Testis (tissue), 2 donors: Measurements from ENCODE around the gene PPP1R10.
A peak's percentile ranks its signal among the peaks of the same experiment; 100 is the strongest.
"Not testable (repeated sequence)": the region's sequence is repeated elsewhere in the genome, so short reads cannot be mapped to it uniquely, and the experiment has no call there.

Experiments used
- POLR2A ChIP-seq: fragments of 450-650 bp; IDR thresholded peaks from one replicate; pipeline ENCODE4 v1.6.1; 2017; ENCODE audit warnings: antibody characterized with exemption, mild to moderate bottlenecking, moderate library complexity
- TF ChIP-seq, protein P1 (sequence below), 3 experiments: fragments of 450-650 bp in 2 of 3; fragments of 200-600 bp in 1 of 3; sonication (generic) in 1 of 3; IDR thresholded peaks; one replicate each; pipeline ENCODE4 v1.5.1; 2016 to 2019; ENCODE audit warnings: antibody characterized with exemption in 3 of 3, mild to moderate bottlenecking in 2 of 3, moderate library complexity in 1 of 3

DNA sequence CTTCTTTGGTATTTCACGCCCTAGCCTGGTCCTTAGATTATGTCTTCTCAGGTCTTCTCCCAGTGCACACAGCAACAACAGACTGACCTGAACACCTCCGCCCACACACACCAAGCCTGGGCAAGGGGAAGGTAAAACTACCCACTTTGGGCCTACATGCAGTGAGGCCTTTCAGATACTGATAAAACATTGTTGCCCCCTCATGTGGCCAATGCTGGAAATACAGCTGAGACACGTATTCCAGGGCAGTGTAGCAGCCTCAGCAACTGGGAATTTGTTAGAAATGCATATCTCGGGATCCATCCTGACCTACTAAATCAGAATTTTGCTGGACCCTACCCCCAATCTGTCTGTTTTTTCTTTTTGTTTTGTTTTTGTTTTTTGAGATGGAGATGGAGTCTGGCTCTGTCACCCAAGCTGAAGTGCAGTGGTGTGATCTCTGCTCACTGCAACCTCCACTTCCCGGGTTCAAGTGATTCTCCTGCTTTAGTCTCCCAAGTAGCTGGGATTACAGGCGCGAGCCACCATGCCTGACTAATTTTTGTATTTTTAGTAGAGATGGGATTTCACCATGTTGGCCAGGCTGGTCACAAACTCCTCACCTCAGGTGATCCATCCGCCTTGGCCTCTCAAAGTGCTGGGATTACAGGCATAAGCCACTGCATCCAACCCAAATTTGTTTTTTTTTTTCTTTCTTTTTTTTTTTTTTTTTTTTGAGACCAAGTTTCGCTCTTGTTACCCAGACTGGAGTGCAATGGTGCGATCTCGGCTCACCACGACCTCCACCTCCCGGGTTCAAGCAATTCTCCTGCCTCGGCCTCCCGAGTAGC is 19.5 kb downstream of the PPP1R10 start:
- TF ChIP-seq, protein P1, sequence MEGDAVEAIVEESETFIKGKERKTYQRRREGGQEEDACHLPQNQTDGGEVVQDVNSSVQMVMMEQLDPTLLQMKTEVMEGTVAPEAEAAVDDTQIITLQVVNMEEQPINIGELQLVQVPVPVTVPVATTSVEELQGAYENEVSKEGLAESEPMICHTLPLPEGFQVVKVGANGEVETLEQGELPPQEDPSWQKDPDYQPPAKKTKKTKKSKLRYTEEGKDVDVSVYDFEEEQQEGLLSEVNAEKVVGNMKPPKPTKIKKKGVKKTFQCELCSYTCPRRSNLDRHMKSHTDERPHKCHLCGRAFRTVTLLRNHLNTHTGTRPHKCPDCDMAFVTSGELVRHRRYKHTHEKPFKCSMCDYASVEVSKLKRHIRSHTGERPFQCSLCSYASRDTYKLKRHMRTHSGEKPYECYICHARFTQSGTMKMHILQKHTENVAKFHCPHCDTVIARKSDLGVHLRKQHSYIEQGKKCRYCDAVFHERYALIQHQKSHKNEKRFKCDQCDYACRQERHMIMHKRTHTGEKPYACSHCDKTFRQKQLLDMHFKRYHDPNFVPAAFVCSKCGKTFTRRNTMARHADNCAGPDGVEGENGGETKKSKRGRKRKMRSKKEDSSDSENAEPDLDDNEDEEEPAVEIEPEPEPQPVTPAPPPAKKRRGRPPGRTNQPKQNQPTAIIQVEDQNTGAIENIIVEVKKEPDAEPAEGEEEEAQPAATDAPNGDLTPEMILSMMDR (IDR thresholded peaks at IDR 0.05) = peak; percentile 66 to 71 (median 69)
- TF ChIP-seq POLR2A = not testable (repeated sequence)
